Kidney tubule cell (primary cell): ENCODE results near the gene SH3RF3.

Experiments
- DNase-seq: peaks from one replicate; pipeline ENCODE4 v3.0.0-alpha.2; 2018; ENCODE audit warnings: low spot score

Gene SH3RF3

DNA sequence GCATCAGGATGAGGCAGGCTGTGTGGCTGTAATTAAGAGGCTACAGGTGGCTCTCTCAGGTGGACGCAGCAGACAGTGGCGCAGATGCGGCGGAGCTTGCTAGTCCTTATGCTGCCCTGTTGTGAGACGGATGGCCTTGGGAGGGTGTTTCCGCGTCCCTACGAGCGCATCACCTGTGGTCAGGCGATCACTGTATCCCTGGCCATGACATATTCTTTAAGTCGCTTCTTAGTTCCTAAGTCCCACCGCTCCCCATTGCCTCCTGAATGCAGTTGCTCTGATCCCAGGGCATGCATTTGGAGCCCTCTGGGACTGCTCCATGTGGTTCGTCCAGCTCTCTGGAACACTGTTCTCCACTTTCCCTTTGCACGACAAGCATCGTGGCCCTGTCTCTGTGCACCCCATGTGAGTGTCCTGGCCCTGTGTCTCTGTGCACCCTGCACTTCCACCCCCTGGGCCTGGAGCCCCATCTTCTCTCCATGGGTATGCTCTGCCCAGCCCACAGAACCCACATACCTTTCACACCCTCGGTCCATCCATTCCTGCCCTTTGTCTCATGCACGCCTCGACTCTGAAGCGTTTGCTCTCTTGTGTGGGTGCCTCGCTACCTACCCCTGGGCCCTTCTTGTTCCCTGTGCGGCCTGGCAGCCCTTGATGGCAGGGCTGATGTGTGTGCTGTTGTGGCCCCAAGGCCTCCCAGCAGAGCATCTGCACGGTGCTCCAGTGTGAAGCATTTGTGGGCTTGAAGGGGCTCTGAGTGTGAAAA, 74.4 kb downstream of the SH3RF3 start:
- DNase-seq: no peak

DNA sequence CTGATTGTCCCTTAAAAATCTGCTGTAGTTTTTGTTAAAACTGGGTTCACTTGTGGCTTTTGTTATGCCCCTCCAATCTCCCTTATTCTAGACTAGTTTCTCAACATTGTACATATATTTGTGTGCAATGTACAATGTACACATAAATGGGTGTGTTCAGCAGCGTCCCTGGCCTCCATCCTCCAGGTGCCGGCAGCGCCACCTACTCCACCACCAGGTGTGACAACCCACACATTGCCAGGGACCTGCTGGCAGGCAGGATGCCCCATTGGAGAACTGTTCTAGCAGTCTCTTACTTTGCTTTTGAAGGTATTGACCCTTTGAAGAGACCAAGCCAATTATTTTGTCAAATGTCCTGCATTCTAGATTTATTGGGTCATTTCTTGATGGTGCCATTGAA, 75.4 kb downstream of the SH3RF3 start:
- DNase-seq: no peak

DNA sequence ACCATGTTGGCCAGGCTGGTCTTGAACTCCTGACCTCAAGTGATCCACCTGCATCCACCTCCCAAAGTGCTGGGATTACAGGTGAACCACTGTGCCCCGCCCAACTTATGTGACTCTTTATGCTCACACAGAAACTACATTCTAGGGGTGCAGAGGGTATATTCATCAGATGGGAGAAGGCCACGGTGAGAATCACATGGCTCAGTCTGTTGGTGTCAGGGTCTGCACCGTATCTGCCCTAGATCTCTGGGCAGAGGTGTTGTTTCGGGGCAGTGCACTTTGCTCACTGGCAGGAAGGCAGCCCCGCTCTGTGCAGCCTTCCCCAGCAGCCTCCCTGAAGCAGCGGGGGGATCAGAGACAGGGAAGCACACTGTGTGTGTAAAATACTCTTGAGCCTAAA, 76.4 kb downstream of the SH3RF3 start:
- no peak for DNase-seq

DNA sequence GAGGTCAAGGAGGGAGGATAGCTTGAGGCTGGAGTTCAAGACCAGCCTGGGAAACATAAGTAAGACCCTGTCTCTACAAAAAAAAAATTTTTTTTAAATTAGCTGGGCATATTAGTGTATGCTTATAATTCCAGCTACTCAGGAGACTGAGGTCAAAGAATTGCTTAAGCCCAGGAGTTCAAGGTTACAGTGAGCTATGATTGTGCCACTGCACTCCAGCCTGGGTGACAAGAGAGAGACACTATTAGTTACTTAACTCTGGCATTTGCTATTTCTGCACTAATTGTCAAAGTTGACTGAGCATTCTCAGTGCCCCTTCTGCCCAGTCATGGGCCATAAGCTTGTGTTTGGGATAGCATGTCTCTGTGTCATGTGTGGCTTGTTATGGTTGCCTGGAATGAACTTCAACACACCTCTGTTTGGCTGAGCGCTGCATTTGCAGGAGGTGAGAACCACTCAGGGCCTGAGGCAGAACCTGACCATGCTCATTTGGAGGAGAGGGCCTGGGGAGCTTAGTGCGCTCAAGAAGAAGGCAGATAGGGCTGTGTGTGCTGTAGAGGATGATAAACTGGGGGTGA, 77.7 kb downstream of the SH3RF3 start:
- DNase-seq: peak; percentile 30

DNA sequence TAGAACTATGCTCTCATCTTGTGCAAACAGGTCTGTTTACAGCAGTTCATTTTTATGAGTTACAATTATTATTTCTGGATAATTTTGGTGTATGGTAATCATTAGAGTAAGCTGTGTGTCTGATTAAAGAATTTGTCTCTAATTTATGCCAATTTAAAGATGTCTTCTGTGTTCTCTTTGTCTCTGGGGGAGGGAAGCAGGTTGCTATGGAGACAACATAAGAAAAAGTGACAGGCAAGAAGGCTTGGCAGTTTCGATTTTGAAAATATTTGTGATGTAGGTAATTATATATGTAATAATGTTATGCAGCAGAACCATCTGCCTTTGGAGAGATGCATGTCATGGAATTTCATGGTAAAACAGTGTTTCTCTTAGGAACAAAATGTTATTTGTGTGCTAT, 78.2 kb downstream of the SH3RF3 start:
- no peak for DNase-seq

DNA sequence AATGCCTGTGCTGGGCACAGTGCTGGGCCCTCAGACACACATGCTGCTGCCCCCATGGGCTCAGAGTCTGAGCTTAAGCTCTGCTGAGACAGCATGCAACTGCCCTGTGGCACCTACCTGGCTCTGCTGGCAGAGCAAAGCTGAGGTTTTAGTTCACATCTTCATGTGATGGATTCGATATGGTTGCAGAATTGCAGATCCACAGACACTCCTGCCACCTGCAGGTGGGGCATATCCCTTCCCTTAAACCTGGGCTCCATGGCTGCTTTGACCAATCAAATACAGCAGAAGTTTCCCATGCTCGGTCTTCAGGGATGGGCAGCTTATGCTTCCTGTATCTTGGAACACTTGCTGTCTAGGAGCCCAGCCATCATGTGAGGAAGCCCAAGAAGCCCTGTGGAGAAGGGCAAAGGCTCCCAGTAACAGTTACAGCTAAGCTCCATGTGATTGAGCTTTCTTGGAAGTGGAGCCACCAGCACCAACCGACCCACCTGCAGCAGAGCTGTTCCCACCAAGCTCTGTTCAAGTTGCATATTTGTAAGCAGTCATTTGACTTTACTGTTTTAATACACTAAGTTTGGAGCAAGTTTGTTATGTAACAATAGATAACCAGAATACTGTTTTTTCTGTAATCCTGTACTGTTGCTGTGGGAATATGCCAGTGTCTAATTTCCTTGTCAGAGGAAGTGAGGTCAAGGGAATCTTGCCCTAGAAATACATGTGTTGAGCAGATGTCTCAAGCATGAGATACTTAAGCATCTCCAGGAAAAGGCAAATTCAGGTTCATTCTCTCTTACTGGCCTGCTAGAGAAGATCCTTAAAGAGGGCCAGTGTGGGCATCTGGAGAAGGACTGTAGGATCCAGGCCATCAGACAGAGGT, 79.3 kb downstream of the SH3RF3 start:
- DNase-seq: no peak

DNA sequence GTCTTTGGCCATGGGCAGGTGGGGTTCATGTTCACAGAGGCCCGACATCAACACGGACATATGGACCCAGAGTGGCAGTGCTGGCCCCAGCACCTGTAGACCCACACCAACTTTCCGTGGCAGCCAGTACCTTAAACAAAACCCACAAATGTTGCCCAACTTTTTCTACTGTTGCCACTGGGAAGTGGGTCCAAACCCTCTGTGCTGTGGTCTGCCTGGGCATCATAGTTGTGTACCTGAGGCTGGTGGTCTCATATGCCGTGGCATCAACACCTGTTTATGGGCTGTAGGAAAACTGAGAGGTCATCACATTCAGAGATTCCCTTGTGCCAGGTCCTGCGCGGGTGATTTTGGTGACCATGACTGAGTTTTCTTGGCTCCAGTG, 79.9 kb downstream of the SH3RF3 start:
- no peak for DNase-seq

DNA sequence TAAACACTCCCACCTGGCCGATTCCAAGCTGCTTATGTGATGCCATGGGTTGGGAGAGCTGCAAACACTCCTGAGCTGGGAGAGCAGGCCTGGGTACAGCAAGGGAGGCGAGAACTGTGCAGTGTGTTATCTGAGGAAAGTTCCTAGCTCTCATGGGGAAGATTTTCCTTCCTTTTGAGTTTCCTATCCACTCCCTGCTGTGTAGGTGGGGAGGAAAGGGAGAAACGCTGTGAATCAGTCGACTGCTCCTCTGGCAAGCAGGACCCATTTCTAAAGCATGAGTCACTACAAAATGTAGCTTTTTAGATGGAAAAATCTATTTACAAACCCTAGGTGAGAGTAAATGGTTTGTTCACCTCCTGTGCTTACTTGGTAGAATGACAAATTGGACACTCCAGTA, 80.4 kb downstream of the SH3RF3 start:
- DNase-seq: peak; percentile 78

DNA sequence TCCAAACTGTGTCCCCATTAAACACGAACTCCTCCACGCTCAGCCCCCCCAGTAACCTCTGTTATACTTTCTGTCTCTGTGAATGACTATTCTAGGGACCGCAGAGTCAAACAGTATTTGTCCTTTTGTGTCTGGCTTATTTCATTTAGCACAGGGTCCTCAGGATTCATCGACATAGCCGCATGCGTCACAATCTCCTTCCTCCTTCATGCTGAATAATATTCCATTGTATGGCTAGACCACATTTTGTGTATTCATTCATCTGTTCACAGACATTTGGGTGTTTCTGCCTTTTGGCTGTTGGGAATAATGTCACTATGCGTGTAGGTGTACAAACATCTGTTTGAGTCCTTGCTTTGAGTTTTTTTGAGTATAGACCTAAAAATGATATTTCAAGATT, 80.9 kb downstream of the SH3RF3 start:
- no peak for DNase-seq

DNA sequence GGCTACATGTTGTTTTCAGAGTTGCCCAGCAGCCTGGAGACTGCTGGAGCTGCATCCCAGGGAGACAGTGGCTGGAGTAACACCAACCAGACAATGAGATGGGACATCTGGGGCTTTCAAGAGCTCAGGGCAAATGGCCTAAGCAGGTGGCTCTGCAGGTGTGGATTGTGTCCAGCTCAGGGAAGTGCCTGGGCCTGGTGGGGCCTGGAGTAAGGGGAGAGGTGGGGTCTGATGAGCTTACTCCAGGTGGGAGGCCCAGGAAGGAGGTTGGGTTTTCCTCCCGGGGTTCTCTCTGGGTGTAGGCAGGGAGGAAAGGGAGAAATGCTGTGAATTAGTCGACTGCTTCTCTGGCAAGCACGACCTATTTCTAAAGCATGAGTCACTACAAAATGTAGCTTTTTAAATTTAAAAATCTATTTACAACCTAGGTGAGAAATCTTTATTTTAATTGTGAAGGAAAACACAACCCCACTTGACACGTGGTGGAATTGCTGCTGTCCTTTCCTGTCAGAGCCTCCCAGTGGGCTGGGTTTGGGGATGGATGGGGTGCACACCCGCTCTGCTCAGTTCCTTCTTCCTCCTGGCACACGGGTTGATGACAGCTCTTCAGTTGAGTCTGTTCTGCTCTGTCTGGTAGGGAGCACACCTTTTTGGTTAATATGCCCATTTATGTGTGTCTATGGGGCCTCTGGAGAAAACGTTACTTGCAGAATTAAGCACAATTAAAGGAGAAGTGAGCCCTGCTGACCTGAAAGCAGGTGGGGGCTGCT, 81.6 kb downstream of the SH3RF3 start:
- DNase-seq: peak; percentile 18

DNA sequence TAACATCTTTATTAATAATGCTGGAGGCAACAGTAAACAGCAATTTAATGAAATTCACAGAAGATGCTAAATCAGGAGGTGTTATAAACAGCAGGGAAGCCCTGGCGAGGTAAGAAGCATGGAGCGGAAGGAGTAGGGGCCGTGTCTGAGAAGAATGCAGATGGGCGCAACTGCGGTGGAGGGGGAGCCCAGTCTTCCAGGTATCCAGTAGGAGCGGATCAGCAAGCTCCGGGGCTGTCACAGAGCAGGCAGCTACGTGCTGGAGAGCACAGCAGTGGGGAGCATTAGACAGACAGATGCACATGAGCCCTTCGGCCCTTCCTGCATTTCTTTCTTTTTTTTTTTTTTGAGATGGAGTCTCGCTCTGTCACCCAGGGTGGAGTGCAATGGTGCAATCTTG, 82.3 kb downstream of the SH3RF3 start:
- DNase-seq: no peak

DNA sequence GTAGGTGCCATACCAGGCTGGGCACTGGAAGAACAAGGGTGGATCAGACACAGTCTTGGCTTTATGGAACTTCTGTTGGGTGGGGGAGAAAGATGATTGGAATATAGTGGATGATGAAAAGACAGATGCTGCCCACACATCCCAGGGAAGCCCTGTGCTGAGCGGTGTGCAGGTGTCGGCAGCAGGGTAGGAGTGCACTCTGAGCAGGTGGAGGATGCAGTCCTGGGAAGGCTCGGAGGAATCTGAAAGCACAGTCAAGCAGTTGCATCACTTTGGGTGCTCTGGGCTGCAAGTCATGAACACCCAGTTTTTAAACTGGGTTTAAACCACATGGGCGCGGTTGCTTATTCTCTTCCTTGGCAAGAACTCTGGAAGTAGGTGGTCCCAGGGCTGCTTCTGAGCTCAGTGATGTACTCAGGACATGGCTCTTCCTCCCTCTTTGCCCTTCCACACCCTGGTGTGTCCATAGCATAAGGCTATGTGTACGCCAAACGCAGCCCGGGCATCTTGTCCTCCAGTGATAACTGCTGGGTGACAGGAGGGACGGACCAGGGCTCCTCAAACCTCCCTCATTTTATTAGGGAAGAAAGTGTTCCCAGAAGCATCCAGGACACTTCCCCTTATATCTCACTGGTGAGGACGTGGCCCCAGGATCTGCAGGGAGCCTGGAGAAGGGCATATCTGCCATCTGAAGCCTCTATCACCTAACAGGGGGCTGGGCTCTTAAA, 84.0 kb downstream of the SH3RF3 start:
- DNase-seq: no peak

DNA sequence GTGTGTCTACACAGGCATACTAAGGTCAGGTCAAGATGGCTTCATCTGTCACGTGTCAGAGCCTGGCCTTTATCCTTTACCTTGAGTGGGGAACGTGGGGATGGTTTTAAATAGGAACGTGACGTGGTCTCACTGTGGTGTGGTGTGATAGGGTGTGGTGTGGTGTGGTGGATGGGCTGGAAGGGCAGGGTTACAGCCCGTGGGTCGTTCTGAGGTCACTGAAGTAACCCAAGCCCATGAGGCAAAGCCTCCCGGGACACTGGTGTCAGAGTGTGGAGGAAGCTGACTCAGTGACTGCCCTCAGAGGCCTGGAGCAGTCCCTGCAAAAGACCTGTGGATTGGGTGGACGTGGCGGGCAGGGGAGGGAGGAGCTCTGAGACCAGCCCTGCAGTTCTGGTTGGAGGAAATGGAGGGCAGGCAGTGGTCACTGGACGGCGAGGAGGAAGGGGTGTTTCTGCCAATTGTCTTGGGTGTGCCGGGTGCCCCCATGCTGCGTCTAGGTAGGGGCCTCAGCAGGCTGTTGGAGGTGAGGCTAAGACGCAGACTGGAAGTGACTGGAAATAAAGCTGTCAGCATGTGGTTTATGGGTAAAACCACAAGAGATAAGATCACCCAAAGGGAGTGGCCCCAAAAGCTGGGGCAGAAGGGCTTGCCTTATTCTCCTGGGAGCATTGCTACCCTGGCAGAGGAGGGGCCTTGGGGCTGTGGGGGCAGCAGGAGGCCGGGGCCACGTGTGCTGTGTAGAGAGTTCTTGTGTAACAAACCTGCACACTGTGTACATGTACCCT, 84.8 kb downstream of the SH3RF3 start:
- peak; percentile 19 for DNase-seq

DNA sequence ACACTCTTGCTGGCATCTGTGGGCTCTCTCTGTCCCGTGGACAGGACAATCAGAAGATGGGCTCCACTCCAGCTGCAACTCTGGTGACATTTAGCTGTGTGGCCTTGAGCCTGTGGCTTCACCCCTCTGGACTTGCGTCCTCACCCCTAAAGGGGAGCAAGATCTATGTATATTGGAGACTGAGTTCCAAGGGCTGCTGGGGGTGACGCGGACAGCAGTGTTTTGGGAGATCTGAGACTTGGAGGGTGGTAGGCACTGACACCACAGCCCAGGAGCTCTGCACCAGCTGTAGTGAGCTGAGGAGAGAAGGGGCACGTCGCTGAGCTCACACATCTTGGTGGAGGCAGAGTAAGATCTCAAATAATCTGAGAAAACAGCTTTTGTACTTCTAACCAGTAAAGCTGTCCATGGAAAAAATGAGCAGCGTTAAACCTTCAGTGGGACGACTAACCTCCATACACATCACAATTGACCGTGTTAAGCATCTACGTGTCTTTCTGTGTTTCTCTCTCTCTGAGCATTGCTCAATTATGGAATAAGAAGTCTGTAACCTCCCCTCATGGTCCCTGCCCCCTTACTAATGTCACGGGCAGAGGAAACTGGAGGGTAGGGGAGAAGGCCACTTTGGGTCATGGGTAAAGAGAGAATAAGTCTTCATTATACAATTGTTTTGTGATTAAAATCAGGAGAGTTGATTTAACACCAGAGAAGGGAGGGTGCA, 85.8 kb downstream of the SH3RF3 start:
- DNase-seq: no peak

DNA sequence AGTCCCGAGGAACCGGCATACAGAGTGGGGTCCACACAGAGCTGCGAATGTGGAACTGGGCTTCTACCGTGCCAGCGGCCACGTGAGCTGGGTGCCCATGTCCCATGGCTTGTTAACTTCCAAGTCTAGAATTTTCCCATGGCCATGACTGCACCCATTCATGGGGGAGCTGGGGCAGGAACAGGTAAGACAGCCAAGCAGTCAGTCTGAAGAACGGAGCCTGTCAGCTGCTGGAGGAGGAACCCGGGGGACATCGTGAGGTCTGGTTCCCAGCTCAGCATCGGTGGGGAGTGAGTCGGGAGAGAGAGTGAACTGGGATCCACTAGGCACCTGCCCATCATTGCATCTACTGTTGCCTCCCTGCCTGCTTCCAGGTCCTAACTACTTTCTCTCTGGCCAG, 86.9 kb downstream of the SH3RF3 start:
- DNase-seq: no peak

DNA sequence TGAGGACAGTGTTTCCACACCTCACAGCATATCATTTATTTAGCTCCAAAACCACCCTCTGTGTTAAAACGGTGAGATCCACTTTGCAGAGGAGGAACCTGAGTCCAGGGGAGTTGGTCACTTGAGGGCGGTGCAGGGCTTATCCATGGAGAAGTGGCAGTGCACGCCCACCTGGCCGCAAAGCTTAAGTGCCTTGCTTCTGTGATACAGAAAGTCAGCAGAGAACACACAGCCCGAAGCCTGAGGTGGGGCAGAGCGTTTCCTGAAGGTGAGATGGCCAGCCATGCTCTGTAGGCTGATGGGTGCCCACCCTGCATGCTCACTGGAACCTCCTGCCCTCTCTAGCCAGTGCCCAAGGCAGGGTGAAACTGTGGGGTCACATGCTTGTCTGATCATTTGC, 87.3 kb downstream of the SH3RF3 start:
- no peak for DNase-seq

DNA sequence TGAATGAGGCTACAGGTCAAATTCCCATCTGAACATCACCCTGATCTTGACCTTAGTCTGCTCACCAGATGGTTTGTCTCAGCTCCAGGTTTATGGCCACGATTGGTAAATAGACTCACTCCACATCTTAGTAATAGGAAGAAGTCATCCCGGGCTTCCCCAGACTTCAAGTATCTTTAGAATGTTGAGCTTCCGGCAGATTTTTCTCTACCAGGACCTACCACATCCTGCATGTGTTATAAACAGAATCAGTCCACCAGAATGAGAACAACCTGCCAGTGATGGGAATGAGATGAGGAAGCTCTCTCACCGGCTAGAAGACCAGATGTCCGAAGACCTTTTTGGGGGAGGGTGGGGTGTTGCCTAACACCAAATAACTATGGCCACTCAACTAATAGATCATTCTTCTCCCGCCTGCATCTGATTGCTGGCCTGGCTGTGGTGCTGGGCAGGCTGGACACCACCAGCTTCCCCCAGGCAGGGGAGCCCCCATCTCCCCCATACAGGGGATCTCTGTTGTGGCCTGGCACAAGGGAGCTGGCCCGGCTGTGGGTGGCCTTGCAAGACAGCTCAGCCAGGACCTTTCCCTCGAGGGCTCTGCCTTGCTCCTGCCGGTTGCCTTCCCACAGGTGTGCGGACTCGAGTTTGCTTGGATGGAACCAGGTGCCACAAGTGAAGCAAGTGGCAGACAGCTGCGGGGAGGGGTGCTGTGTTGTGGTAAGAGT, 88.5 kb downstream of the SH3RF3 start:
- peak; percentile 36 for DNase-seq

DNA sequence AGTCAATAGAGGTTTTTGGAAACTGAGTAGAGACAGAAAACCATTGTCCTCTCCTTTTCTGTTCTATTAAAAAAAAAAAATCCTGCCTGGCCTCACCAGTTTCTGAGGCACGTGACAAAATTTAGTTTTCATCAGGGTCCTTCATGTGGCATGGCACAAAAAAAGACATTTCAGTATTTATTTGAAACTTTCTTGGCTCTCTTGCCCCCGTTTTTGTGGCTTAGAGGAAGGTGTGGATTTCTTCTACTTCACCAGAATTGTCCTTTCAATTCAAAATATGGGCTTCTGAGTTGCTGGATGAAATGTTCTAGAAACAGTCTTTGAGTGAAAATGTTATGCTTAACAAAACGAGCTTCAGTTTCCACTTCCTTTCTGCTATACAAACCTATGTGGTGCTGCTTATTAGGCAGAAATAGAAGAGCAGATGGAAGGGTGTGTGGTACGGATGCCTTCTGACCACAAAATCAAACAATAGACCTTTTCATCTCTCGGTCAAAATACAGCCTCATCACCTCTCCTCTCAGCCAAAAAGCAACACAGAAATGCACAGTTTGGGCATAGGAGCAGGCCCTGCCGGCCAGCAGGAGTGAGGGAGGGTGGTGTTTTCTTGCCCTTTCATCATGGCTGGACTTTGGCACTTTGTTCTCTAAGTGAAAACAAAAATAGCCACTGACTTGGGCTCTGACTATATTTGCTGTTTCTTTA, 89.2 kb downstream of the SH3RF3 start:
- DNase-seq: peak; percentile 21

DNA sequence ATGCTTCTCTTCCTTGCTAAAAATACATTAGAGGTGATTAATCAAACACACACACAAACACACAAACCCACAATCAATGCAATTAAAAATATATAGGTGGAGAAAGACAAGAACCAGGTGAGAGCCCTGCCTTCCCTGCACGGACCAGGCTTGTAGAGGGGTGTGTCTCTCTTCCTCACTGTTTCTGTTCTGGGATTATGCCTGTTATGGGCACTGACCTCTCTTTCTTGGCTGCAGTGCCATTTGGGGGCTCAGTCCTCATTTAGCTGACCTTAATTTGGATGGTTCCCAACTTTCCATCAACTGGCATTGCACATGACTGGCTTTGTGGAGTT, 89.8 kb downstream of the SH3RF3 start:
- DNase-seq: no peak
